Measurements from ENCODE around the gene AGPAT2. TPM values are rescaled to one million over a fixed set of nuclear protein-coding genes. Genes with fewer than 3 reads are reported as not detected.
A peak's percentile ranks its signal among the peaks of the same experiment; 100 is the strongest.

AGPAT2 gene
- total and polyA plus RNA-seq, 2 donors from 2014 or later: 73.4 to 83.6 TPM

- no peak for TF ChIP-seq CTCF (IDR thresholded peaks at IDR 0.05; ENCODE audit: borderline replicate concordance, extremely low read depth, insufficient read depth)
- no peak for DNase-seq
- H3K27ac ChIP-seq (ENCODE audit: low read depth in 2 of 2, low read length in 2 of 2): peak overlapping the region in 1 of 2 donors; percentile 33
- H3K36me3 ChIP-seq (ENCODE audit: control insufficient read depth in 2 of 3, insufficient read depth in 3 of 3, low read length in 3 of 3): no peaks in the 10 kb centered on the region
- H3K4me1 ChIP-seq (ENCODE audit: control insufficient read depth in 2 of 3, insufficient read depth in 2 of 3, low read depth in 1 of 3, low read length in 3 of 3): peaks cover 0 to 30% (median 25%) of the 10 kb centered on the region in 3 donors
- H3K27me3 ChIP-seq (ENCODE audit: control insufficient read depth, insufficient read depth, low read length): peaks cover 2% of the 10 kb centered on the region
- intact Hi-C loops (cut with DNase I): no loop called here
- no peak for FAIRE-seq
- H3K9me3 ChIP-seq (ENCODE audit: control insufficient read depth in 2 of 3, insufficient read depth in 1 of 3, low read length in 3 of 3): no peaks in the 10 kb centered on the region
- no peak overlapping the region for H3K9ac ChIP-seq (ENCODE audit: low read length in 3 of 3)
- H3K4me3 ChIP-seq (ENCODE audit: low read length in 3 of 3): no peak overlapping the region
These were observed 11.5 kb upstream of the AGPAT2 start for GRCh38 chr9:136698635-136699246.

- intact Hi-C loops (cut with DNase I): no loop called here
- FAIRE-seq (no peak), DNase-seq (peak in 1 of 5 donors; percentile 56)
- peaks cover 2% of the 10 kb centered on the region for H3K27me3 ChIP-seq (ENCODE audit: control insufficient read depth, insufficient read depth, low read length)
- no peaks in the 10 kb centered on the region for H3K36me3 ChIP-seq (ENCODE audit: control insufficient read depth in 2 of 3, insufficient read depth in 3 of 3, low read length in 3 of 3)
- peak overlapping the region in 1 of 3 donors; percentile 47 for H3K4me3 ChIP-seq (ENCODE audit: low read length in 3 of 3)
- no peak for TF ChIP-seq CTCF (IDR thresholded peaks at IDR 0.05; ENCODE audit: borderline replicate concordance, extremely low read depth, insufficient read depth)
- H3K9me3 ChIP-seq (ENCODE audit: control insufficient read depth in 2 of 3, insufficient read depth in 1 of 3, low read length in 3 of 3): no peaks in the 10 kb centered on the region
- H3K27ac ChIP-seq (ENCODE audit: low read depth in 2 of 2, low read length in 2 of 2): peak overlapping the region; percentile 68 to 82
- peaks cover 0 to 31% (median 30%) of the 10 kb centered on the region in 3 donors for H3K4me1 ChIP-seq (ENCODE audit: control insufficient read depth in 2 of 3, insufficient read depth in 2 of 3, low read depth in 1 of 3, low read length in 3 of 3)
- peak overlapping the region in 1 of 3 donors; percentile 40 for H3K9ac ChIP-seq (ENCODE audit: low read length in 3 of 3)
These were observed 10.7 kb upstream of the AGPAT2 start for GRCh38 chr9:136697821-136698526.

- H3K27me3 ChIP-seq (ENCODE audit: control insufficient read depth, insufficient read depth, low read length): peaks cover 2% of the 10 kb centered on the region
- peak overlapping the region in 1 of 3 donors; percentile 40 for H3K9ac ChIP-seq (ENCODE audit: low read length in 3 of 3)
- H3K27ac ChIP-seq (ENCODE audit: low read depth in 2 of 2, low read length in 2 of 2): peak overlapping the region; percentile 68 to 82
- peaks cover 0 to 35% (median 30%) of the 10 kb centered on the region in 3 donors for H3K4me1 ChIP-seq (ENCODE audit: control insufficient read depth in 2 of 3, insufficient read depth in 2 of 3, low read depth in 1 of 3, low read length in 3 of 3)
- FAIRE-seq: no peak
- intact Hi-C loops (cut with DNase I): no loop called here
- H3K36me3 ChIP-seq (ENCODE audit: control insufficient read depth in 2 of 3, insufficient read depth in 3 of 3, low read length in 3 of 3): no peaks in the 10 kb centered on the region
- no peaks in the 10 kb centered on the region for H3K9me3 ChIP-seq (ENCODE audit: control insufficient read depth in 2 of 3, insufficient read depth in 1 of 3, low read length in 3 of 3)
- DNase-seq: peak in 4 of 5 donors; percentile 53 to 78 (median 68)
- H3K4me3 ChIP-seq (ENCODE audit: low read length in 3 of 3): peak overlapping the region in 1 of 3 donors; percentile 47
- no peak for TF ChIP-seq CTCF (IDR thresholded peaks at IDR 0.05; ENCODE audit: borderline replicate concordance, extremely low read depth, insufficient read depth)
These were observed 10.0 kb upstream of the AGPAT2 start for GRCh38 chr9:136697146-136697820.

All from kidney (tissue), 14 donors.